Naive thymus-derived CD8-positive, alpha-beta T cell (primary cell): ENCODE measurements around the gene KLHL10. TPM values are rescaled to one million over a fixed set of nuclear protein-coding genes. Genes with fewer than 3 reads are reported as not detected.
"Not testable (repeated sequence)": the region's sequence is repeated elsewhere in the genome, so short reads cannot be mapped to it uniquely, and the experiment has no call there.

Experiments used
- ATAC-seq, 2 donors: fragments of 150-1000 bp; cut with Tn5 transposase in 1 of 2; sonication (Bioruptor Pico), chemical (Tn5 transposase) in 1 of 2; 1 replicate in 1 of 2; 2 replicates in 1 of 2; pipeline ENCODE4 v1.10.0; 2021; ENCODE audit warnings: mild to moderate bottlenecking in 2 of 2, moderate library complexity in 2 of 2
- POLR2A ChIA-PET: fragments of 350-600 bp; sonication (Branson Sonifier 250); formaldehyde crosslinking; loops from one replicate; lab custom pipeline; 2021; ENCODE audit warnings: antibody characterized with exemption; lab: Charles Lee
- DNase-seq, 10 donors: peaks; one replicate each; pipeline versions ENCODE4 v3.0.0 to v3.0.0-alpha.2; 2020 to 2022
- H3K27ac Mint-ChIP-seq, 10 donors: one replicate each; pipeline ENCODE4 v1.8.0; 2020 to 2022; ENCODE audit warnings: mild to moderate bottlenecking in 10 of 10, mixed read lengths in 10 of 10, moderate library complexity in 4 of 10, inconsistent platforms in 1 of 10
- H3K27me3 Mint-ChIP-seq, 5 donors: one replicate each; pipeline ENCODE4 v1.8.0; 2021 to 2022; ENCODE audit warnings: mixed read lengths in 5 of 5
- H3K36me3 Mint-ChIP-seq, 3 donors: one replicate each; pipeline ENCODE4 v1.8.0; 2020 to 2022; ENCODE audit warnings: mixed read lengths in 3 of 3, mild to moderate bottlenecking in 2 of 3, inconsistent platforms in 1 of 3
- H3K4me1 Mint-ChIP-seq, 4 donors: one replicate each; pipeline ENCODE4 v1.8.0; 2021 to 2022; ENCODE audit warnings: mixed read lengths in 4 of 4
- H3K4me3 Mint-ChIP-seq, 10 donors: one replicate each; pipeline ENCODE4 v1.8.0; 2020 to 2022; ENCODE audit warnings: mild to moderate bottlenecking in 10 of 10, mixed read lengths in 10 of 10, moderate library complexity in 6 of 10, inconsistent platforms in 1 of 10
- H3K9me3 Mint-ChIP-seq, 9 donors: one replicate each; pipeline ENCODE4 v1.8.0; 2020 to 2022; ENCODE audit warnings: mixed read lengths in 9 of 9, mild to moderate bottlenecking in 3 of 9, inconsistent platforms in 1 of 9, moderate library complexity in 1 of 9
- polyA plus RNA-seq, 3 donors: library from polyadenylated mRNA; unstranded; fragments of 300-500 nt; fragmentation: Illumina TruSeq; gene quantifications; one replicate each; pipeline ENCODE4 v1.2.3, GENCODE V29; 2021
- total RNA-seq, 8 experiments: library from RNA in 2 of 8; stranded (reverse) in 2 of 8; gene quantifications; one replicate each; pipeline ENCODE4 v1.2.3 and lab custom pipeline; 2021 to 2026

Gene KLHL10
- total and polyA plus RNA-seq, 5 experiments from 2014 or later = 0.09 TPM; not detected in 4

- H3K4me1 Mint-ChIP-seq = peaks cover 0 to 4% (median 3%) of the 10 kb centered on the region in 4 donors
- no peak overlapping the region for H3K4me3 Mint-ChIP-seq
- H3K27me3 Mint-ChIP-seq = peaks cover 0 to 7% (median 0%) of the 10 kb centered on the region in 5 donors
- H3K27ac Mint-ChIP-seq = no peak overlapping the region
- POLR2A ChIA-PET = interaction anchor here (0.7 kb wide), 1 partner anchor 590 kb away, joined by 4 read pairs; no protein-coding TSS in a partner anchor
- DNase-seq = no peak
- no peaks in the 10 kb centered on the region for H3K9me3 Mint-ChIP-seq
- no peaks in the 10 kb centered on the region for H3K36me3 Mint-ChIP-seq
- ATAC-seq = no peak
Observed at GRCh38 chr17:41818024-41818423, 19.6 kb upstream of the KLHL10 start.

DNA sequence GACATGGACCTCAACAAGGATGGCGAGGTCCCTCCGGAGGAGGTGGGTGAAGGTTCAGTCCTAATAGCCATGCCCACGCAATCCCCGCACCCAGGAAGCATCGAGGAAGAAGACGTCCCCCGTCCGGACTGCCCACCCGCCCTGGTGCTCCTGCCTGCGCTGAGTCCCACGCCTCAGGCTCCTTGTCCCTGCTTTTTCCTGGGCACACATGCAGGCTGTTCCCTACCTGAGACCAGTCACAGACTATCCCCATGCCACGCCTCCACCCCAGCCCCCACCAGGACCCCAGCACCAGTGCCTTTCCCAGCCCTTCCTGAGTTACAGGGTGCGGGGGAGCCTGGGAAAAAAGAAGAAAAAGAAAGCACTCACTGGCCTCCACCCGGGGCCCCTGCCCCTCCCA is 15.8 kb upstream of the KLHL10 start:
- H3K27ac Mint-ChIP-seq = no peak overlapping the region

DNA sequence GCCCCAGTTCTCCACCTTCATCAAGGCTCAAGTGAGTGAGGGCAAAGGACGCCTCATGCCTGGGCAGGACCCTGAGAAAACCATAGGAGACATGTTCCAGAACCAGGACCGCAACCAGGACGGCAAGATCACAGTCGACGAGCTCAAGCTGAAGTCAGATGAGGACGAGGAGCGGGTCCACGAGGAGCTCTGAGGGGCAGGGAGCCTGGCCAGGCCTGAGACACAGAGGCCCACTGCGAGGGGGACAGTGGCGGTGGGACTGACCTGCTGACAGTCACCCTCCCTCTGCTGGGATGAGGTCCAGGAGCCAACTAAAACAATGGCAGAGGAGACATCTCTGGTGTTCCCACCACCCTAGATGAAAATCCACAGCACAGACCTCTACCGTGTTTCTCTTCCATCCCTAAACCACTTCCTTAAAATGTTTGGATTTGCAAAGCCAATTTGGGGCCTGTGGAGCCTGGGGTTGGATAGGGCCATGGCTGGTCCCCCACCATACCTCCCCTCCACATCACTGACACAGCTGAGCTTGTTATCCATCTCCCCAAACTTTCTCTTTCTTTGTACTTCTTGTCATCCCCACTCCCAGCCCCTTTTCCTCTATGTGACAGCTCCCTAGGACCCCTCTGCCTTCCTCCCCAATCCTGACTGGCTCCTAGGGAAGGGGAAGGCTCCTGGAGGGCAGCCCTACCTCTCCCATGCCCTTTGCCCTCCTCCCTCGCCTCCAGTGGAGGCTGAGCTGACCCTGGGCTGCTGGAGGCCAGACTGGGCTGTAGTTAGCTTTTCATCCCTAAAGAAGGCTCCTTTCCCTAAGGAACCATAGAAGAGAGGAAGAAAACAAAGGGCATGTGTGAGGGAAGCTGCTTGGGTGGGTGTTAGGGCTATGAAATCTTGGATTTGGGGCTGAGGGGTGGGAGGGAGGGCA is 15.1 kb upstream of the KLHL10 start:
- Mint-ChIP-seq H3K9me3 (no peaks in the 10 kb centered on the region), H3K4me3 (peak overlapping the region in 1 of 10 donors; percentile 40), H3K27ac (peak overlapping the region in 1 of 10 donors; percentile 11), H3K27me3 (peaks cover 0 to 7% (median 0%) of the 10 kb centered on the region in 5 donors), H3K36me3 (peaks cover 0 to 20% (median 0%) of the 10 kb centered on the region in 3 donors), H3K4me1 (no peaks in the 10 kb centered on the region)
- POLR2A ChIA-PET = interaction anchor here (0.9 kb wide), 1 partner anchor 10 kb away, joined by 5 read pairs; the partner anchor contains the start of gene P3H4
- DNase-seq = no peak
- no peak for ATAC-seq

More for the DNA sequence above, 15.8 kb upstream of the KLHL10 start:
- DNase-seq = no peak
- Mint-ChIP-seq H3K4me3 (no peak overlapping the region), H3K27me3 (peaks cover 0 to 7% (median 0%) of the 10 kb centered on the region in 5 donors), H3K4me1 (no peaks in the 10 kb centered on the region), H3K9me3 (no peaks in the 10 kb centered on the region), H3K36me3 (peaks cover 0 to 17% (median 0%) of the 10 kb centered on the region in 3 donors)
- POLR2A ChIA-PET = no interaction called here
- no peak for ATAC-seq

DNA sequence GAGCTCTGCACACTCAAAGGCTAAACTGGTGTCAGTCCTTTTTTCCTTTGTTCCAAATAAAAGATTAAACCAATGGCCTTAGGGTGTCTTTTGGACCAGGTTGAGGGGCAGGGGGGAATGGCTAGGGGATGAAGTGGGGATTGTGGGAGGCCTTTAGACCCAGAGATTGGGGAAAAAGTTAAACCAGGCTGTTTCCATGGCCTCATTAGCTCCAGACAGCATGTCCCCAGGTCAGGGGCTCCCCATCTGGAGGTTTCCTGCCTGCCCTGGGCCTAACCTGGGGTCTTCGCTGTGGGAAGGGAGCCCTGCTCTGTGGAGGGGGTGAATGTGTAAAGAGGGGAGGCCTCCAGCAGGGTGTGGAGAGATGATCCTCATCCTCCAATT is 14.5 kb upstream of the KLHL10 start:
- POLR2A ChIA-PET = interaction anchor here (0.9 kb wide), 1 partner anchor 11 kb away, joined by 5 read pairs; the partner anchor contains the start of gene P3H4
- Mint-ChIP-seq H3K27ac (no peak overlapping the region), H3K27me3 (peaks cover 0 to 3% (median 0%) of the 10 kb centered on the region in 5 donors)

DNA sequence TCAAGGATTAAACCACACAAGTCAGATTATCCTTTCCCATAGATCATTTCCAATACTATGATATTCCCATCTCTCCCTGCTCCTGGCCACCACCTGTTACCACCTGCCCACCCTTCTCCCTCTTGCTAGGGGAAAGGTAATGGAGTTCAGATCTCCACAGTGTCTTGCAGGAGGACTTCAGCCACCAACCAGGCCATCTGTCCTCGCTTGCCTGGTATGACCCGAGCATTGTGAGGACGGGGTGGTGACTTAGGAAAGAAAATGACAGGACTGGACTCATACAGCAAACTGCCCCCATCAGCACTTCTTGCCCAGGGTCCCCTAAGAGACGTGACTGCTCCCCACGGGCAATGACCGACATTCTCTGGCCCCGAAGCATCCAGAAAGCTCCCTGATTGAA is 14.0 kb upstream of the KLHL10 start:
- DNase-seq (no peak), ATAC-seq (no peak)
- POLR2A ChIA-PET = interaction anchor here (0.5 kb wide), 1 partner anchor 113 kb away, joined by 4 read pairs; no protein-coding TSS in a partner anchor
- no peaks in the 10 kb centered on the region for H3K9me3 Mint-ChIP-seq
- no peaks in the 10 kb centered on the region for H3K4me1 Mint-ChIP-seq
- no peak overlapping the region for H3K4me3 Mint-ChIP-seq
- H3K27ac Mint-ChIP-seq = no peak overlapping the region
- H3K36me3 Mint-ChIP-seq = peaks cover 0 to 29% (median 0%) of the 10 kb centered on the region in 3 donors
- H3K27me3 Mint-ChIP-seq = no peaks in the 10 kb centered on the region

More for the DNA sequence above, 14.5 kb upstream of the KLHL10 start:
- Mint-ChIP-seq H3K9me3 (no peaks in the 10 kb centered on the region), H3K4me1 (no peaks in the 10 kb centered on the region), H3K4me3 (no peak overlapping the region), H3K36me3 (peaks cover 0 to 26% (median 0%) of the 10 kb centered on the region in 3 donors)
- DNase-seq (no peak), ATAC-seq (no peak)

- Mint-ChIP-seq H3K27ac (no peak overlapping the region), H3K4me3 (no peak overlapping the region), H3K9me3 (no peaks in the 10 kb centered on the region), H3K4me1 (no peaks in the 10 kb centered on the region), H3K36me3 (peaks cover 0 to 33% (median 0%) of the 10 kb centered on the region in 3 donors), H3K27me3 (no peaks in the 10 kb centered on the region)
- ATAC-seq (no peak), DNase-seq (no peak)
- POLR2A ChIA-PET = interaction anchor here (0.5 kb wide), 1 partner anchor 114 kb away, joined by 4 read pairs; no protein-coding TSS in a partner anchor
Observed at GRCh38 chr17:41824086-41824485, 13.5 kb upstream of the KLHL10 start.

DNA sequence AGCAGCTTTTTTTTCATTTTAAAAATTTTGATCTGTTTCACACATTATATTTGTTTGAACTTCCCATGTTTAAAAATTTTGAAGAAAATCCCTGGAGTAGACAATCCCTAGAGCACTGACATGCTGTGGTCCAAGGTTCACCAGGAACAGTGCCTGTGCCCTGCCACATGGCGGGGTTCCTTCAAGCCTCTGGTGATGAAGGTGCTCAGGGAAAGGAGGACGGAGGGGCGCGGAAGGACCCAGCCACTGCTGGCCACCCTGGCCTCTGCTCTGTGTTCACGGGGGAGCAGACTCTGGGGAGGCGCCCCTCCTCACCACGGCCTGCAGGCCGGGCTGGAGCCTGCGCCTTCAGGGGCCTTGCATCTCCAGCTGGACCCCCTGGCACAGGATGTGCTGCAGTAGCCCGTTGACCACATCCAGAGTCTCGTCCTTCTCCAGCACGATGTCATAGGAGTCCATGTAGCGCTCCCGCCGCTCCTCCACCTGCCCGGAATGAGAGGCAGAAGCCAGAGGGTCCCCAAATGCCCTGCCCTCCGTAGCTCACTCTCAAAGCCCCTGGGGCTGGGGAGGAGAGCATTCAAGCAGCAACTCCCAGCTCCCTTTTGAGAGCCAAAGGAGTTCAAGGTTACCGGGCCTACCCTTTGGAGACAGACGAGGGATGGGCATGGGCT is 12.3 kb upstream of the KLHL10 start:
- Mint-ChIP-seq H3K9me3 (no peaks in the 10 kb centered on the region), H3K4me1 (no peaks in the 10 kb centered on the region), H3K36me3 (peaks cover 0 to 43% (median 5%) of the 10 kb centered on the region in 3 donors), H3K27ac (peak overlapping the region in 1 of 10 donors; percentile 22), H3K27me3 (no peaks in the 10 kb centered on the region), H3K4me3 (no peak overlapping the region)
- ATAC-seq (no peak), DNase-seq (no peak)
- POLR2A ChIA-PET = interaction anchor here (1.4 kb wide), 1 partner anchor 13 kb away, joined by 3 read pairs; the partner anchor contains the start of gene P3H4

GRCh38 chr17:41829961-41830360 is 7.7 kb upstream of the KLHL10 start:
- H3K27me3 Mint-ChIP-seq, ATAC-seq, H3K4me3 Mint-ChIP-seq, DNase-seq, POLR2A ChIA-PET, H3K9me3 Mint-ChIP-seq: not testable (repeated sequence)
- H3K36me3 Mint-ChIP-seq = peaks cover 0 to 64% (median 10%) of the 10 kb centered on the region in 3 donors
- H3K4me1 Mint-ChIP-seq = peaks cover 3 to 12% (median 5%) of the 10 kb centered on the region in 4 donors
- peak overlapping the region in 1 of 10 donors; percentile 67 for H3K27ac Mint-ChIP-seq

DNA sequence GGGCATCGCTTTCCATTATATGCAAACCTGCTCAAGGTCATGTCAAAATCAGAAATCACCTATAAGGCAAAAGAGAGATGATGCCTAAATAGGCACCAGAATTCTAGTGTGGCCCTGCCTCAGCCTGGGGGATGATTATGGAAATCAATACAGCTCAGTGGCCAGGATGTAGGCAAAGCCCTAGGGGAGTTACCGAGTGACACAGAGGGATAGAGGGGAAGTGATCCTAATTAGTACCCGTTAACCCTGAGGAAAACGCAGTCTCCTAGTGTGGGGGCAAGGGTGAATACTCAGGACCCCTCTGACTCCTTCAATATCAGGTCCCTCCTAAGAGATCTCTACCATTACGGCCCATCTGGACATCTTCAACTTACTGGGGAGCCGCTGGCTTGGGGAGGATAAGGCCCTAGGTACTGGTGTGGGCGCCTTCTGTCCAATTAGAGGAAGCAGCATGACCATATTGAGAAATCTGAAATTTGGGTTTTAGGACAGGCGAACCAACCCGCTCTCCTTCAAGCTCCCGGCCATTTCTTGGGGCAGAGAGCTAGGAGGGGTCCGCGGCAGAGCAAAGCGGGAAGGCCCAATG is 2.3 kb upstream of the KLHL10 start:
- DNase-seq (no peak), ATAC-seq (no peak)
- Mint-ChIP-seq H3K36me3 (peaks cover 0 to 24% (median 5%) of the 10 kb centered on the region in 3 donors), H3K9me3 (no peaks in the 10 kb centered on the region), H3K27ac (peak overlapping the region; percentile 40 to 95 (median 82)), H3K4me1 (peaks cover 8 to 26% (median 14%) of the 10 kb centered on the region in 4 donors), H3K27me3 (peaks cover 0 to 1% (median 0%) of the 10 kb centered on the region in 5 donors), H3K4me3 (peak overlapping the region; percentile 79 to 93 (median 86))
- POLR2A ChIA-PET = interaction anchor here (0.6 to 3.6 kb wide), 7 partner anchors 13 to 1019 kb away, joined by 3 to 18 read pairs (median 3); partner anchors contain the start of genes ACLY, KLHL11 and P3H4

- Mint-ChIP-seq H3K4me3 (peak within 1 kb of the TSS; percentile 80 to 94 (median 86)), H3K36me3 (peaks cover 0 to 19% (median 5%) of the 10 kb centered on the region in 3 donors), H3K9me3 (no peaks in the 10 kb centered on the region), H3K4me1 (peaks cover 8 to 26% (median 14%) of the 10 kb centered on the region in 4 donors), H3K27me3 (peaks cover 0 to 1% (median 0%) of the 10 kb centered on the region in 5 donors), H3K27ac (peak within 1 kb of the TSS; percentile 55 to 95 (median 82))
- DNase-seq = peak; percentile 25 to 75 (median 58)
- peak; percentile 82 to 88 for ATAC-seq
- POLR2A ChIA-PET = interaction anchor here (0.6 to 3.6 kb wide), 5 partner anchors 24 to 1020 kb away, joined by 3 to 18 read pairs (median 7); partner anchors contain the start of genes ACLY, KLHL11 and P3H4
Observed at GRCh38 chr17:41835800-41836549, 1.6 kb upstream of the KLHL10 start, which contains the start of gene NT5C3B. NT5C3B (minus strand) TSS chr17:41836232; CDS start chr17:41836193, 39 bp downstream.
